ENCODE data around the gene SGSH. TPM values are rescaled to one million over a fixed set of nuclear protein-coding genes. Genes with fewer than 3 reads are reported as not detected.

Gene SGSH
- total RNA-seq, 2 donors from 2014 or later: 22.2 to 51.8 TPM

- no peak overlapping the region for H3K4me3 ChIP-seq
- peaks cover 0 to 12% of the 10 kb centered on the region in 2 donors for H3K4me1 ChIP-seq (ENCODE audit: control insufficient read depth in 1 of 2, low read depth in 2 of 2)
- TF ChIP-seq, protein P1, sequence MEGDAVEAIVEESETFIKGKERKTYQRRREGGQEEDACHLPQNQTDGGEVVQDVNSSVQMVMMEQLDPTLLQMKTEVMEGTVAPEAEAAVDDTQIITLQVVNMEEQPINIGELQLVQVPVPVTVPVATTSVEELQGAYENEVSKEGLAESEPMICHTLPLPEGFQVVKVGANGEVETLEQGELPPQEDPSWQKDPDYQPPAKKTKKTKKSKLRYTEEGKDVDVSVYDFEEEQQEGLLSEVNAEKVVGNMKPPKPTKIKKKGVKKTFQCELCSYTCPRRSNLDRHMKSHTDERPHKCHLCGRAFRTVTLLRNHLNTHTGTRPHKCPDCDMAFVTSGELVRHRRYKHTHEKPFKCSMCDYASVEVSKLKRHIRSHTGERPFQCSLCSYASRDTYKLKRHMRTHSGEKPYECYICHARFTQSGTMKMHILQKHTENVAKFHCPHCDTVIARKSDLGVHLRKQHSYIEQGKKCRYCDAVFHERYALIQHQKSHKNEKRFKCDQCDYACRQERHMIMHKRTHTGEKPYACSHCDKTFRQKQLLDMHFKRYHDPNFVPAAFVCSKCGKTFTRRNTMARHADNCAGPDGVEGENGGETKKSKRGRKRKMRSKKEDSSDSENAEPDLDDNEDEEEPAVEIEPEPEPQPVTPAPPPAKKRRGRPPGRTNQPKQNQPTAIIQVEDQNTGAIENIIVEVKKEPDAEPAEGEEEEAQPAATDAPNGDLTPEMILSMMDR (IDR thresholded peaks at IDR 0.05): no peak
- ATAC-seq (ENCODE audit: insufficient number of reproducible peaks, low FRiP score, low read depth): no peak
- H3K27me3 ChIP-seq (replicated peaks; ENCODE audit: insufficient read depth): no peaks in the 10 kb centered on the region
- H3K27ac ChIP-seq: no peak overlapping the region
- no peaks in the 10 kb centered on the region for H3K36me3 ChIP-seq
- no peak for DNase-seq (ENCODE audit: low spot score)
- H3K9me3 ChIP-seq: no peaks in the 10 kb centered on the region
Measured at GRCh38 chr17:80187515-80187941, 32.6 kb downstream of the SGSH start.

DNA sequence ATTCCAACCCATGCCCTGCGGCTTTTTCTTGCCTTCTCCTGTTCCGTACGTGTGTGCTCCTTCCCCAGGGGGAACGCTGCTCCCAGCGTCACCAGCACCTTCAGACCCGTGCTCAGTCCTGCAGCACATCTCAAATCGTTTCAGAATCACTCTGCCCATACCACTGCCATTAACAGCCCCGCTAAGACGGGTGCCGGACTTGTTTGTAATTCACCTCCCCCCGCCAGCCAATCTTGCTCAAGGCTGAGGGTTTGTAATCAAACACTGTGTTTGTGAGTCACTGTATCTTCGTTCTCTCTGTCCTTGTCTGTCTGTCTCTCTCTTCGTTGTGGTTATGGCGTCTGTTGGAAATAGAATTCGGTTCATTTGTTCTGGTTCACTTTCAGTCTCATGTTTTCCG is 33.0 kb downstream of the SGSH start:
- TF ChIP-seq, protein P1 (IDR thresholded peaks at IDR 0.05): no peak
- DNase-seq (ENCODE audit: low spot score) (no peak), ATAC-seq (ENCODE audit: insufficient number of reproducible peaks, low FRiP score, low read depth) (no peak)
- H3K4me3 ChIP-seq: no peak overlapping the region
- no peaks in the 10 kb centered on the region for H3K9me3 ChIP-seq
- H3K36me3 ChIP-seq: no peaks in the 10 kb centered on the region
- H3K4me1 ChIP-seq (ENCODE audit: control insufficient read depth in 1 of 2, low read depth in 2 of 2): peaks cover 0 to 12% of the 10 kb centered on the region in 2 donors
- H3K27ac ChIP-seq: no peak overlapping the region
- H3K27me3 ChIP-seq (replicated peaks; ENCODE audit: insufficient read depth): no peaks in the 10 kb centered on the region

DNA sequence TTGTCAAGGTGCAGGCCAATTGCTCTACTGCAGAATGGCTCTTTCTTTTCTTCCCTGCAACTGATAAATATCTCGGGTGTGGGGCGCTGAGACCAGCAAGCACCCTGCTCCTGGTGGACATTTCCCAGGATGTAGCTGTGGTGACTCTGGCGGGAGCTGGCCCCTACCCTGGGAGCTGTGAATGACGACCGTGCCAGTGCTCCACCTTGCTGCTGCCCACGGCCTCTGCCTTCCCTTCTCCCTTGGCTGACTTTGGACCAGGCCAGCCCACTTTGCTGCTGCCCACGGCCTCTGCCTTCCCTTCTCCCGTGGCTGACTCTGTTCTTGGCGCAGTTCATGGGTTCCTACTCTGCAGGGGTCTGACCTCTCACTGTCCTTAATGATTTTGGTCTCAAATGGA is 34.2 kb downstream of the SGSH start:
- TF ChIP-seq, protein P1 (IDR thresholded peaks at IDR 0.05): no peak
- DNase-seq (ENCODE audit: low spot score): no peak
- Histone ChIP-seq H3K36me3 (no peaks in the 10 kb centered on the region), H3K27ac (no peak overlapping the region), H3K4me1 (ENCODE audit: control insufficient read depth in 1 of 2, low read depth in 2 of 2) (peaks cover 0 to 4% of the 10 kb centered on the region in 2 donors), H3K27me3 (replicated peaks; ENCODE audit: insufficient read depth) (no peaks in the 10 kb centered on the region), H3K4me3 (no peak overlapping the region), H3K9me3 (no peaks in the 10 kb centered on the region)
- no peak for ATAC-seq (ENCODE audit: insufficient number of reproducible peaks, low FRiP score, low read depth)

- Histone ChIP-seq H3K4me1 (ENCODE audit: control insufficient read depth in 1 of 2, low read depth in 2 of 2) (peaks cover 0 to 4% of the 10 kb centered on the region in 2 donors), H3K27ac (no peak overlapping the region), H3K9me3 (no peaks in the 10 kb centered on the region), H3K36me3 (no peaks in the 10 kb centered on the region), H3K4me3 (no peak overlapping the region), H3K27me3 (replicated peaks; ENCODE audit: insufficient read depth) (no peaks in the 10 kb centered on the region)
- TF ChIP-seq, protein P1 (IDR thresholded peaks at IDR 0.05): no peak
- ATAC-seq (ENCODE audit: insufficient number of reproducible peaks, low FRiP score, low read depth) (no peak), DNase-seq (ENCODE audit: low spot score) (no peak)
Measured at GRCh38 chr17:80184423-80184714, 35.8 kb downstream of the SGSH start.

DNA sequence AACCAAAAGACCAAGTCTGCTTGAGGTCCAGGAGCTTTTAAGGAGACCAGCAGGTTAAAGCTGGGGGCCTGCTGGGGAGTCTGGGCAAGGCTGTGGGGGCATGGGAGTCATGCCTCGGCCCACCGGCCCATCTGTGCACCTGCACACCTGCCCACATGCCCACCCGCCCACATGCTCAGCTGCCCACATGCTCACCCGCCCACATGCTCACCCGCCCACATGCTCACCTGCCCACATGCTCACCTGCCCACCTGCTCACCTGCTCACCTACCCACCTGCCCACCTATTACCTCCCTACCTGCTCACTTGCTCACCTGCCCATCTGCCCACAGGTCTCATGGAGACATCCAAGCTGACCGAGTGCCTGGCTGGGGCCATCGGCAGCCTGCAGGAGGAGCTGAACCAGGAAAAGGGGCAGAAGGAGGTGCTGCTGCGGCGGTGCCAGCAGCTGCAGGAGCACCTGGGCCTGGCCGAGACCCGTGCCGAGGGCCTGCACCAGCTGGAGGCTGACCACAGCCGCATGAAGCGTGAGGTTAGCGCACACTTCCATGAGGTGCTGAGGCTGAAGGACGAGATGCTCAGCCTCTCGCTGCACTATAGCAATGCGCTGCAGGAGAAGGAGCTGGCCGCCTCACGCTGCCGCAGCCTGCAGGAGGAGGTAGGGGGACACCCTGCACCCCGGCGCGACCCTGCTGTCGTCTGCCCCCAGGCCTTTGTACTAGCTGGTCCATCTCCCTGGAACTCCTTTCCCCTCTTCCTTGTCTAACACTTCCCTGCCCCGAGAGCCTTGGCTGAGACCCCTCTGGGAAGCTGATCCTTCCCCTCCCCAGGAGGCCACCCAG is 36.3 kb downstream of the SGSH start:
- H3K4me1 ChIP-seq (ENCODE audit: control insufficient read depth in 1 of 2, low read depth in 2 of 2): peaks cover 0 to 4% of the 10 kb centered on the region in 2 donors
- TF ChIP-seq, protein P1 (IDR thresholded peaks at IDR 0.05): no peak

More for the DNA sequence above, 36.3 kb downstream of the SGSH start:
- Histone ChIP-seq H3K36me3 (no peaks in the 10 kb centered on the region), H3K9me3 (no peaks in the 10 kb centered on the region), H3K27ac (no peak overlapping the region), H3K27me3 (replicated peaks; ENCODE audit: insufficient read depth) (no peaks in the 10 kb centered on the region), H3K4me3 (no peak overlapping the region)
- no peak for DNase-seq (ENCODE audit: low spot score)
- ATAC-seq (ENCODE audit: insufficient number of reproducible peaks, low FRiP score, low read depth): no peak
